BLaER1 treated with 17β-estradiol and CSF1 and Interleukin-3, amounts not matched to agents 10 nM and 100 nM (cell line): ENCODE data around the gene CTPS2.

Experiments used
- H3K27ac ChIP-seq, 11 experiments: shearing (Covaris generic); formaldehyde crosslinking; 2 replicates each; pipeline ENCODE4 v1.8.1; 2022
- H3K27me3 ChIP-seq, 11 experiments: shearing (Covaris generic); formaldehyde crosslinking; 2 replicates each; pipeline ENCODE4 v1.8.1; 2022
- H3K36me3 ChIP-seq, 11 experiments: shearing (Covaris generic); formaldehyde crosslinking; 2 replicates each; pipeline ENCODE4 v1.8.1; 2022
- H3K4me1 ChIP-seq, 10 experiments: shearing (Covaris generic); formaldehyde crosslinking; 2 replicates each; pipeline ENCODE4 v1.8.1; 2022
- H3K4me2 ChIP-seq, 11 experiments: shearing (Covaris generic); formaldehyde crosslinking; 2 replicates each; pipeline ENCODE4 v1.8.1; 2022
- H3K4me3 ChIP-seq, 10 experiments: shearing (Covaris generic); formaldehyde crosslinking; 2 replicates each; pipeline ENCODE4 v1.8.1; 2022
- H3K9ac ChIP-seq, 11 experiments: shearing (Covaris generic); formaldehyde crosslinking; 2 replicates each; pipeline ENCODE4 v1.8.1; 2022
- H3K9me3 ChIP-seq, 11 experiments: shearing (Covaris generic); formaldehyde crosslinking; replicated peaks in 1 of 11; 2 replicates each; pipeline ENCODE4 v1.8.1; 2022
- H4K20me1 ChIP-seq, 11 experiments: shearing (Covaris generic); formaldehyde crosslinking; 2 replicates each; pipeline ENCODE4 v1.8.1; 2022
- Cebpa-rat ChIP-seq, 11 experiments: shearing (Covaris generic); IDR thresholded peaks; 2 replicates each; pipeline ENCODE4 v1.8.1; 2022

The CTPS2 gene

DNA sequence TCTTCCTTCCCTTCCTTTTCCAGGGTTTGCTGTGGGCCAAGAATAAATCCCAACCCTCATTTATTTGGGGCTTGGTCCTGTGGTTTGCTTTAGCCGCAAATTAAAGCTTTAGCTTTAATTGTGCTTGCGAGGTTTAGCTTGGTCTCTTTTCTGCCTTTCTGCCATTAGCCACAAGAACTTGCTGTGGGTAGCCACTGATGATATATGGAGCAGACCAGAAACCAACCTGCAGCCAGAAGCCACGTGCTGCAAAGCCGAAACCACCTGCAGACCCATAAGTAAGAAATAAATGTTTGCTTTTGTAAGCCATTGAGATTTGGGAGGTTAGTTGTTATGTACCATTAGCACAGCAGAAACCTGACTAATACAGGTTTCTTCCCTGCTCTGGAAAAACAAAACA, 152.3 kb downstream of the CTPS2 start:
- Histone ChIP-seq H3K4me2 (no peak overlapping the region), H3K27ac (no peak overlapping the region), H4K20me1 (0 out of 22 replicates have a peak, but pooled peaks cover 0 to 3% (median 0%) of the 10 kb centered on the region in 11 experiments), H3K4me3 (no peak overlapping the region), H3K36me3 (no peaks in the 10 kb centered on the region), H3K9me3 (peaks cover 4 to 18% (median 10%) of the 10 kb centered on the region in 11 experiments; a peak in 17 of 22 replicates), H3K9ac (no peak overlapping the region), H3K27me3 (peaks cover 59 to 79% (median 73%) of the 10 kb centered on the region in 11 experiments), H3K4me1 (no peaks in the 10 kb centered on the region)
- no peak for TF ChIP-seq Cebpa-rat (IDR thresholded peaks at IDR 0.05)

GRCh38 chrX:16559206-16559619, 153.3 kb downstream of the CTPS2 start:
- Histone ChIP-seq H3K9me3 (peaks cover 4 to 18% (median 10%) of the 10 kb centered on the region in 11 experiments; a peak in 18 of 22 replicates), H3K4me3 (no peak overlapping the region), H3K4me1 (no peaks in the 10 kb centered on the region), H4K20me1 (0 out of 22 replicates have a peak, but pooled peaks cover 0 to 3% (median 0%) of the 10 kb centered on the region in 11 experiments), H3K27ac (no peak overlapping the region), H3K9ac (no peak overlapping the region), H3K4me2 (no peak overlapping the region), H3K27me3 (peaks cover 60 to 80% (median 73%) of the 10 kb centered on the region in 11 experiments), H3K36me3 (no peaks in the 10 kb centered on the region)
- no peak for TF ChIP-seq Cebpa-rat (IDR thresholded peaks at IDR 0.05)

DNA sequence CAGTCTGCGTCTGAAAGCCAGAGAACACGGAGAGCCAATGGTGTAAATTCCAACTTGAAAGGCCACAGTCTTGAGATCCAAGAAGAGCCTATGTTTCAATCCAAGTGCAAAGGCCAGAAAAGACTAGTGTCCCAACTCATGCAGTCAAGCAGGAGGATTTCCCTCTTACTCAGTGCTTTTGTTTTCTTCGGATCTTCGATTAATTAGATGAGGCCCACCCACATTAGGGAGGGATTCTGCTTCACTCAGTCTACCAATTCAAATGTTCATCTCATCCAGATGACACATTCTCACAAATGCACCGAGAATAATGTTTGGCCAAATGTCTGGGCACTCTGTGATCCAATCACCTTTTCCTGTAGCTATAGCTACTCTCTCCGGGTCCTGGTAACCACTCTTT, 154.0 kb downstream of the CTPS2 start:
- H3K27me3 ChIP-seq = peaks cover 62 to 83% (median 76%) of the 10 kb centered on the region in 11 experiments
- H4K20me1 ChIP-seq = 0 out of 22 replicates have a peak, but pooled peaks cover 0 to 3% (median 0%) of the 10 kb centered on the region in 11 experiments
- H3K4me1 ChIP-seq = no peaks in the 10 kb centered on the region
- peaks cover 4 to 18% (median 10%) of the 10 kb centered on the region in 11 experiments; a peak in 18 of 22 replicates for H3K9me3 ChIP-seq
- no peak overlapping the region for H3K4me2 ChIP-seq
- H3K9ac ChIP-seq = no peak overlapping the region
- no peak overlapping the region for H3K4me3 ChIP-seq
- TF ChIP-seq Cebpa-rat (IDR thresholded peaks at IDR 0.05) = no peak
- H3K36me3 ChIP-seq = no peaks in the 10 kb centered on the region
- H3K27ac ChIP-seq = no peak overlapping the region

DNA sequence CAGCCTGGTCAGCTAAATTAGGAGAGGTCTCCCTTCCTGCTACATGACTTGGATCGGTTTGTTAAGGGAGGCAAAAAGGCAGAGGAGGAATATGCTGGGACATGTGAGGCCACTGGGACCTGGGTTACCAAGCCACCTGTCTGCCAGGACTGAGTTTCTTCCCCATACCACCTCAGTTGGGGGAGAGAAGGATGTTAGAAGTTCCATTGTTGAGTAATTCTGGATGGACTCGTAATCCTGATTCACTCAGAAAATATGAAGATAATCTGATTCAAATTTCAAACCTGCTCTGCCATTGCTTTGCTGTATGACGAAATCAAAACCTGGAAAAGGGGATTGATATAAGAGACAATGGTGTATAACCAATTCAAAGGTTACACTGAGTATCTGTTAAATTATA, 159.9 kb downstream of the CTPS2 start:
- Histone ChIP-seq H3K9me3 (peaks cover 4 to 33% (median 12%) of the 10 kb centered on the region in 11 experiments; a peak in 18 of 22 replicates), H3K9ac (no peak overlapping the region), H3K36me3 (no peaks in the 10 kb centered on the region), H3K4me1 (no peaks in the 10 kb centered on the region), H3K4me3 (no peak overlapping the region), H3K4me2 (no peak overlapping the region), H3K27me3 (peaks cover 82 to 95% (median 86%) of the 10 kb centered on the region in 11 experiments), H4K20me1 (no peaks in the 10 kb centered on the region), H3K27ac (no peak overlapping the region)
- no peak for TF ChIP-seq Cebpa-rat (IDR thresholded peaks at IDR 0.05)

DNA sequence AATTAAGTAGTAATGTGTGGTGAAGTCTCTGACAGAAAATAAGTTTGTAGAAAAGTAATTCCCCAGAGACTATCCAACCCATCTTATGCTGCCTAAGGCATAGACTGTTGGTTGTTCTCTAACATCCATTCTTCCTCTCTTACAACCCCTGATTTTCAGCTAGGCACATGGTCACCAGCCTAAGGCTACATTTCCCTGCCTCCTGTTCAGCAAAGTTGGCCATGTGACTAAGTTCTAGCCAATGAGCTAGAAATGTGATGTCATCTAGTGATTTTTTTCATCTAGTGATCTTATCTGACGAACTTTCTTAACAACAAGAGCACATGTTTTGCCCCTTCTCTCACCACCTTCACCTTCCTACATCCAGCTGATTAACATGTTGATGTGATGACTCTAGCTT, 164.8 kb downstream of the CTPS2 start:
- Histone ChIP-seq H3K36me3 (no peaks in the 10 kb centered on the region), H3K9me3 (peaks cover 0 to 23% (median 0%) of the 10 kb centered on the region in 11 experiments; a peak in 4 of 22 replicates), H3K27me3 (peaks cover 87 to 100% (median 97%) of the 10 kb centered on the region in 11 experiments), H4K20me1 (no peaks in the 10 kb centered on the region; a peak in 2 of 22 replicates), H3K9ac (no peak overlapping the region), H3K4me2 (no peak overlapping the region), H3K4me1 (no peaks in the 10 kb centered on the region), H3K4me3 (no peak overlapping the region), H3K27ac (no peak overlapping the region)
- no peak for TF ChIP-seq Cebpa-rat (IDR thresholded peaks at IDR 0.05)

DNA sequence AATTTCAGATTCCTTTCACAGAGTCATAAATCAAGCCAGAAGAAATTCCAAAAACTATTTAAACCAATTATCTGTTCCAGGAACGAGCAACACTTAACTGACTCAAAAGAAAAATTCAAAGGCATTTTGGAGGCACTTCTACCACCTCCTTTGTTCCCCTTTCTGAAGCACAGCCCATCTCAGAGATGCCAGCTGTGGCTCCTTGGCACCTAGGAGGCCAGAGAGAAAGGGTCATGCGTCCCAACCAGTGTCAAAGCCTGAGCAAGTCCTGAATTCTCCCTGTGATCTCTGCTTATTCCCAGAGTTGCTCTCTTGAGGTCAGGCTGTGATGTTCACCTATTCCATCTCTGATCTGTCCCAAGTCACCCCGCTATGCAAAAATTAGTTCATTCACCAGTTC, 167.5 kb downstream of the CTPS2 start:
- H3K4me1 ChIP-seq = no peaks in the 10 kb centered on the region
- no peaks in the 10 kb centered on the region; a peak in 2 of 22 replicates for H4K20me1 ChIP-seq
- no peaks in the 10 kb centered on the region for H3K36me3 ChIP-seq
- peaks cover 0 to 9% (median 0%) of the 10 kb centered on the region in 11 experiments; a peak in 2 of 22 replicates for H3K9me3 ChIP-seq
- no peak overlapping the region for H3K4me2 ChIP-seq
- no peak overlapping the region for H3K9ac ChIP-seq
- no peak overlapping the region for H3K4me3 ChIP-seq
- no peak overlapping the region for H3K27ac ChIP-seq
- H3K27me3 ChIP-seq = peaks cover 67 to 94% (median 86%) of the 10 kb centered on the region in 11 experiments
- TF ChIP-seq Cebpa-rat (IDR thresholded peaks at IDR 0.05) = no peak
